ENCODE results near the gene NUP50. TPM values are rescaled to one million over a fixed set of nuclear protein-coding genes. Genes with fewer than 3 reads are reported as not detected.
A peak's percentile ranks its signal among the peaks of the same experiment; 100 is the strongest.

Gene NUP50
- polyA plus RNA-seq, 1 experiment: 13.9 TPM

GRCh38 chr22:45216133-45217003, 52.6 kb downstream of the NUP50 start:
- CTCF ChIA-PET: interaction anchor here (0.7 kb wide), 1 partner anchor 7 kb away, joined by 3 read pairs; no protein-coding TSS in a partner anchor

GRCh38 chr22:45217345-45217744, 53.6 kb downstream of the NUP50 start:
- TF ChIP-seq, protein P1, sequence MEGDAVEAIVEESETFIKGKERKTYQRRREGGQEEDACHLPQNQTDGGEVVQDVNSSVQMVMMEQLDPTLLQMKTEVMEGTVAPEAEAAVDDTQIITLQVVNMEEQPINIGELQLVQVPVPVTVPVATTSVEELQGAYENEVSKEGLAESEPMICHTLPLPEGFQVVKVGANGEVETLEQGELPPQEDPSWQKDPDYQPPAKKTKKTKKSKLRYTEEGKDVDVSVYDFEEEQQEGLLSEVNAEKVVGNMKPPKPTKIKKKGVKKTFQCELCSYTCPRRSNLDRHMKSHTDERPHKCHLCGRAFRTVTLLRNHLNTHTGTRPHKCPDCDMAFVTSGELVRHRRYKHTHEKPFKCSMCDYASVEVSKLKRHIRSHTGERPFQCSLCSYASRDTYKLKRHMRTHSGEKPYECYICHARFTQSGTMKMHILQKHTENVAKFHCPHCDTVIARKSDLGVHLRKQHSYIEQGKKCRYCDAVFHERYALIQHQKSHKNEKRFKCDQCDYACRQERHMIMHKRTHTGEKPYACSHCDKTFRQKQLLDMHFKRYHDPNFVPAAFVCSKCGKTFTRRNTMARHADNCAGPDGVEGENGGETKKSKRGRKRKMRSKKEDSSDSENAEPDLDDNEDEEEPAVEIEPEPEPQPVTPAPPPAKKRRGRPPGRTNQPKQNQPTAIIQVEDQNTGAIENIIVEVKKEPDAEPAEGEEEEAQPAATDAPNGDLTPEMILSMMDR (IDR thresholded peaks at IDR 0.05; ENCODE audit: low read depth, low read length): no peak
- CTCF ChIA-PET: interaction anchor here (0.7 kb wide), 1 partner anchor 8 kb away, joined by 3 read pairs; no protein-coding TSS in a partner anchor
- no peak overlapping the region for H3K27ac ChIP-seq (ENCODE audit: low read depth, low read length)
- H3K4me3 ChIP-seq (ENCODE audit: low read depth, low read length): no peak overlapping the region
- POLR2A ChIA-PET: no interaction called here
- DNase-seq (ENCODE audit: low read depth, low spot score): no peak
- H3K27me3 ChIP-seq (ENCODE audit: control insufficient read depth, insufficient read depth, low read length): no peaks in the 10 kb centered on the region
- H3K9me3 ChIP-seq (ENCODE audit: control insufficient read depth, insufficient read depth, low read length): no peaks in the 10 kb centered on the region

More at GRCh38 chr22:45216133-45217003, 52.6 kb downstream of the NUP50 start:
- Histone ChIP-seq H3K27me3 (ENCODE audit: control insufficient read depth, insufficient read depth, low read length) (no peaks in the 10 kb centered on the region), H3K4me3 (ENCODE audit: low read depth, low read length) (peak overlapping the region; percentile 44), H3K27ac (ENCODE audit: low read depth, low read length) (peak overlapping the region; percentile 78), H3K9me3 (ENCODE audit: control insufficient read depth, insufficient read depth, low read length) (no peaks in the 10 kb centered on the region)
- DNase-seq (ENCODE audit: low read depth, low spot score): peak; percentile 74
- POLR2A ChIA-PET: interaction anchor here (1.0 kb wide), 1 partner anchor 18 kb away, joined by 3 read pairs; no protein-coding TSS in a partner anchor
- TF ChIP-seq, protein P1 (IDR thresholded peaks at IDR 0.05; ENCODE audit: low read depth, low read length): no peak

GRCh38 chr22:45217806-45218205, 54.1 kb downstream of the NUP50 start:
- H3K9me3 ChIP-seq (ENCODE audit: control insufficient read depth, insufficient read depth, low read length): no peaks in the 10 kb centered on the region
- no peak overlapping the region for H3K27ac ChIP-seq (ENCODE audit: low read depth, low read length)
- TF ChIP-seq, protein P1 (IDR thresholded peaks at IDR 0.05; ENCODE audit: low read depth, low read length): no peak
- no peaks in the 10 kb centered on the region for H3K27me3 ChIP-seq (ENCODE audit: control insufficient read depth, insufficient read depth, low read length)
- ChIA-PET CTCF (no interaction called here), POLR2A (interaction anchor here (0.7 kb wide), 1 partner anchor 287 kb away, joined by 4 read pairs; no protein-coding TSS in a partner anchor)
- no peak overlapping the region for H3K4me3 ChIP-seq (ENCODE audit: low read depth, low read length)
- no peak for DNase-seq (ENCODE audit: low read depth, low spot score)

DNA sequence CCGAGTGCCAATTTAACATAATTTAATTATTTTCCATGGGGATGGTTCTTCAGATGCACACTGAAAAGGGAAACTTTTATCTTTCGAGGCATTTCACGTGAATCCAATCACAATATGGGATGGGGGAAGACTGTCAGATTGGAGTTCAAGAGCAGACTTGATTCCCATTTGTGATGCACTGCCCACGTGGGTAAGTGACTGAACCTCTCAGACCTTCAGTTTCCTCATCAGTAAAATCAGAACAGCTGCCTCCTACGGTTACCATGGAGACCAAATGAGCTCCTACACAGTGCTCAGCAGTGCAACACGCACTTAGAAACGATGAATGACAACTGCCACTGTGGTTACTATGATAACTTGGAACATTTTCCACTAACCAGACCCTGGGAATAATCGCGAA, 55.3 kb downstream of the NUP50 start:
- no peak overlapping the region for H3K4me3 ChIP-seq (ENCODE audit: low read depth, low read length)
- TF ChIP-seq, protein P1 (IDR thresholded peaks at IDR 0.05; ENCODE audit: low read depth, low read length): no peak
- CTCF ChIA-PET: no interaction called here
- POLR2A ChIA-PET: interaction anchor here (1.0 kb wide), 1 partner anchor 128 kb away, joined by 3 read pairs; no protein-coding TSS in a partner anchor
- H3K9me3 ChIP-seq (ENCODE audit: control insufficient read depth, insufficient read depth, low read length): no peaks in the 10 kb centered on the region
- H3K27me3 ChIP-seq (ENCODE audit: control insufficient read depth, insufficient read depth, low read length): no peaks in the 10 kb centered on the region
- no peak overlapping the region for H3K27ac ChIP-seq (ENCODE audit: low read depth, low read length)
- no peak for DNase-seq (ENCODE audit: low read depth, low spot score)

DNA sequence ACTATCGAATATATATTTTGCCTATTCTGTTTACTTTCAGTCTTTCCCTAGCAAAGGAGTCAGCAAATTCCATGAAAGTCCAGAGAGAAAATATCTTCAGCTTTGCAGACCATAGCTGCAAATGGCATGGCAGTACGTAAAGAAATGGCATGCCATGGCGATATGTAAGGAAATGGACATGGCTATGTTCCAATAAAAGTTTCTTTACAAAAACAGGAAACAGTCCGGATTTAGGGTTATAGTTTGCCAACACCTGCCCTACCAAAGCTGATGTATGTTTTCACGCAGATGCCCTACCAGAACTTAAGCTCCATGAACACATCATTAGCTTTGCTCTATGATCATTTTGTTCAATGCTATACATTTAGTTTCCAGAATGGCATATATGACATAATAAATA, 57.5 kb downstream of the NUP50 start:
- Histone ChIP-seq H3K27ac (ENCODE audit: low read depth, low read length) (no peak overlapping the region), H3K9me3 (ENCODE audit: control insufficient read depth, insufficient read depth, low read length) (no peaks in the 10 kb centered on the region), H3K4me3 (ENCODE audit: low read depth, low read length) (no peak overlapping the region), H3K27me3 (ENCODE audit: control insufficient read depth, insufficient read depth, low read length) (no peaks in the 10 kb centered on the region)
- TF ChIP-seq, protein P1 (IDR thresholded peaks at IDR 0.05; ENCODE audit: low read depth, low read length): no peak
- CTCF ChIA-PET: no interaction called here
- POLR2A ChIA-PET: no interaction called here
- no peak for DNase-seq (ENCODE audit: low read depth, low spot score)
